IPS DF 6.9 (cell line): ENCODE measurements around the gene PTH2R.

Source experiments
- DNase-seq: peaks from one replicate; pipeline ENCODE4 v3.0.0-alpha.2; 2013; ENCODE audit warnings: low read depth, low spot score
- H3K27ac ChIP-seq: one replicate; pipeline ENCODE4 v1.5.1; 2013; ENCODE audit warnings: low read length, control low read depth
- H3K27me3 ChIP-seq: 2 replicates; pipeline ENCODE4 v1.6.1; 2013; ENCODE audit warnings: mild to moderate bottlenecking, low read length; ENCODE audit not compliant: control insufficient read depth, insufficient read depth
- H3K36me3 ChIP-seq: 2 replicates; pipeline ENCODE4 v1.6.1; 2013; ENCODE audit warnings: low read length; ENCODE audit not compliant: control insufficient read depth, insufficient read depth
- H3K4me1 ChIP-seq: 2 replicates; pipeline ENCODE4 v1.6.1; 2013; ENCODE audit warnings: low read length; ENCODE audit not compliant: control insufficient read depth, insufficient read depth
- H3K4me3 ChIP-seq: 2 replicates; pipeline ENCODE4 v1.5.1; 2013; ENCODE audit warnings: mild to moderate bottlenecking, low read length
- H3K9me3 ChIP-seq: 2 replicates; pipeline ENCODE4 v1.6.1; 2013; ENCODE audit warnings: low read length, inconsistent platforms; ENCODE audit not compliant: control insufficient read depth, insufficient read depth
- WGBS: extraction: QIAGEN DNeasy Blood & Tissue Kit; methylation state at CpG from one replicate; pipeline ENCODE4 v1.1.7; 2013; ENCODE audit warnings: mixed read lengths, missing lambda C conversion rate; ENCODE audit not compliant: insufficient read length, insufficient coverage; 5-methylcytosine and 5-hydroxymethylcytosine counted together

The PTH2R gene, protein sequence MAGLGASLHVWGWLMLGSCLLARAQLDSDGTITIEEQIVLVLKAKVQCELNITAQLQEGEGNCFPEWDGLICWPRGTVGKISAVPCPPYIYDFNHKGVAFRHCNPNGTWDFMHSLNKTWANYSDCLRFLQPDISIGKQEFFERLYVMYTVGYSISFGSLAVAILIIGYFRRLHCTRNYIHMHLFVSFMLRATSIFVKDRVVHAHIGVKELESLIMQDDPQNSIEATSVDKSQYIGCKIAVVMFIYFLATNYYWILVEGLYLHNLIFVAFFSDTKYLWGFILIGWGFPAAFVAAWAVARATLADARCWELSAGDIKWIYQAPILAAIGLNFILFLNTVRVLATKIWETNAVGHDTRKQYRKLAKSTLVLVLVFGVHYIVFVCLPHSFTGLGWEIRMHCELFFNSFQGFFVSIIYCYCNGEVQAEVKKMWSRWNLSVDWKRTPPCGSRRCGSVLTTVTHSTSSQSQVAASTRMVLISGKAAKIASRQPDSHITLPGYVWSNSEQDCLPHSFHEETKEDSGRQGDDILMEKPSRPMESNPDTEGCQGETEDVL

DNA sequence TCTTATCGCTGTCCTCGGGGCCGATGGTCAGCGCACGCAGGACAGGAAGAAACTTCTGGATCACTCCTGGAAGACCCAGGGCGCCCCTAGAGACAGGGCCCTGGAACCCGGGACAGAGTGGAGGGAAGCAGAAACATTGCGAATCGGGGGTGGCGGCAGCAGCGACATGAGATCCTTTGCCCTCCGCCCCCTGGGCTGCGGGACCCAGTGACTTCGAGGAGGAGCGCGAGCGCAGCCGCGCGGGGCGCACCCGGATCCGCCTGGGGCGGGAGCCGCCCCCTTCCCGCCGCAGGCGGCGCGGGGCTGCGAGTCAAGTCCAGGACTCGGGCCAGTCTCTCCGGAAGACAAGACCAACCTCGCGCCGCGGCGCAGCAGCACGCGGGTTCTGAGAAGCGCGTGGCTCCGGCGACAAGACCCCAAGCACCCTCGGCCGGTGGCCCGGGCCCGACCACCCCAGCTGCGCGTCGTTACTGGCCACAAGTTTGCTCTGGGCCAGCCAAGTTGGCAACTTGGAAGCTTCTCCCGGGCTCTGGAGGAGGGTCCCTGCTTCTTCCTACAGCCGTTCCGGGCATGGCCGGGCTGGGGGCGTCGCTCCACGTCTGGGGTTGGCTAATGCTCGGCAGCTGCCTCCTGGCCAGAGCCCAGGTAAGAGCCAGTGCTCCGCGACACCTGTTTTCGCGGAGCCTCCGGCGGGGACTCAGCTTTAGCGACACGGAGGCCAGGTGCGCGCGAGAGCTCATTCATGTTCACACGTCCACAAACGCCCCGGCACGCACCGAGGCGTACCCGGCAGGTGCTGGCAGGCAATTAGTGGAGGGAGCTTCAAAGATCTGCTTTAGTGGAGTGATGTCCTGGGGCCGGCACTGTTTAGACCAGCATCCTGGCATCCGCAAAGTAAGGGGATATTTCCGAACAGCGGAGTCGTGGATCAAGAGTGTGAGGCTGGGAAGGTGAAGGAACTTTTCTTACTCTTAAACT lies at the start of gene PTH2R:
Gene PTH2R (plus strand): TSS at position 319 of the 978 bp plus-strand sequence. CDS start 252 bp downstream, at position 571.
- no peaks in the 10 kb centered on the region for H3K4me1 ChIP-seq
- no peak within 1 kb of the TSS for H3K27ac ChIP-seq
- no peaks in the 10 kb centered on the region for H3K36me3 ChIP-seq
- WGBS: no CpG with 5 or more reads among the region's 82 CpGs
- peaks cover 16% of the 10 kb centered on the region; the same call in 1 of the 2 replicates for H3K27me3 ChIP-seq
- no peak for DNase-seq
- peak within 1 kb of the TSS; percentile 21; the same call in 1 of the 2 replicates for H3K4me3 ChIP-seq
- no peaks in the 10 kb centered on the region for H3K9me3 ChIP-seq

DNA sequence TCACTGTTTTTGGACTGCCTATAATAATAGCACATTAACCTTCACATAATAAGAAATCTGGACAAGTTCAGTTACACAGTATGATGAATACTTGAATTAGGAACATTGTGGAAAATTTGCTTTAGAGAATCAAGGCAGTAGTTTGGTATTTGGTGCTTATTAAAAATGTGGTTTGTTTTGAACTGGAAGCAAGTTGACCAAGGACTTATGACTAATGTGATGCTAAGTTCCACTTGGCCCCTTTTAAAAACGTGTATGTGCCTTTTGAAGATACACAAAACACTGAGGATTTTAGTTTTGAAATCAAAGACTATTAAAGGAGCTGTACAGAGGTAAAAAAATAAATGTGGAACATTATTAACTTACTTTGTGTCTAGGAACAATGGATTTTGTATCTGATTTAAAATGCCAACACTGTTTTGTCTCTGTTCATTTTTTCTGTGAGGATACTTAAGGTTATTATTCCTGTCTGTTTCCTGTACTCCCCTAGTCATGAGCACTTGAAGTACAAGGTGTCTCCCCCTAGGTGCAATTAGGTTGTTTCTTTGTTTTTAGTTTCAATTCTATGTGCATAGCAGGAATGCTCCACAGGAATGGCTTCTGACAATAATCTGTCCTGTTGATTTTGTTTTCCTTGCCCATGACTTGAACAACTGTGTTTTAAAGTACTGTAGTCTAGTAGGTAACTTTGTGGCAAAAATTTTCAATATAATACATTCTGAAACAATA lies 49.6 kb upstream of the PTH2R start:
- no peak for DNase-seq
- no CpG with 5 or more reads among the region's 1 CpG for WGBS
- H3K36me3 ChIP-seq: peaks cover 5% of the 10 kb centered on the region; the same call in 1 of the 2 replicates

DNA sequence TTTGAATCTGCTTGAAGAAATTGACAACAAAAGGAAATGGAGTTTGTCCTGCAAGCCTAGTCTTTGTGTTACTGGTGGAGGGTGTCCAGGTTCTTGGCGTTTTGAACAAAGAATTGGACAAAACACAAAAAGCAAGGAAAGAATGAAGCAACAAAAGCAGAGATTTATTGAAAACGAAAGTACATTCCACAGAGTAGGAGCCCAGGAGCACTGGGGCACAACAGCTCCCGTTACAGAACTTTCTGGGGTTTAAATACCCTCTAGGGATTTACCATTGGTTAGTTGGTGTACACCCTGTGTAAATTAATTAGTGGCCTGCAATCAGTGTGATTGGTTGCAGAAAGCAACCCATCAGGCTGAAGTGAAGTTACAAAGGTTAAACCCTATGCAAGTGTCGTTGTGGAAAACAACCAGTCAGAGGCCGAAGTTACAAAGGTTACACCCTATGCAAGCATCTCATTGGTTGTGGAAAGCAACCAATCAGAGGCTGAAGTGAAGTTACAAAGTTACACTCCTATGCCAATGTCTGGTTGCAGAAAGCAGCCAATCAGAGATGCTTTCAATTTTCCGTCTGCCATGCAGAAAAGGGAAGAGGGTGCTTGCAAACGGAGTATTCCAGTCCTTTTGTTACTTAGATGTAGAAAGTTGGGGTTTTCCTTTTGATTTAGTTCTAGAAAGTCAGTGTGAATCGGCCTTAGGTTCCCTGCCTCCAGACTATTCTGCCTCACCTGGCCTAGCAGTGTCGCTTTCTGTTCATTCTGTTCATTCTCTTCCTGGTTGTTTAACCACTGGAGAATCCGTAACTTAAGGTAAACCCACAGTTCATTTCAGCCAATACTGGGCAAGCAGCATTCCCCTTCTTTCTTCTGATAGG lies 47.6 kb upstream of the PTH2R start:
- no peak for DNase-seq
- no peaks in the 10 kb centered on the region for H3K9me3 ChIP-seq
- no peak overlapping the region for H3K4me3 ChIP-seq
- H3K27me3 ChIP-seq: no peaks in the 10 kb centered on the region
- no peak overlapping the region for H3K27ac ChIP-seq
- peaks cover 2% of the 10 kb centered on the region; the same call in 1 of the 2 replicates for H3K36me3 ChIP-seq
- no peaks in the 10 kb centered on the region for H3K4me1 ChIP-seq
- no CpG with 5 or more reads among the region's 10 CpGs for WGBS

More for the DNA sequence above, 49.6 kb upstream of the PTH2R start:
- no peak overlapping the region for H3K4me3 ChIP-seq
- H3K27me3 ChIP-seq: no peaks in the 10 kb centered on the region
- H3K4me1 ChIP-seq: no peaks in the 10 kb centered on the region
- H3K27ac ChIP-seq: no peak overlapping the region
- H3K9me3 ChIP-seq: no peaks in the 10 kb centered on the region

DNA sequence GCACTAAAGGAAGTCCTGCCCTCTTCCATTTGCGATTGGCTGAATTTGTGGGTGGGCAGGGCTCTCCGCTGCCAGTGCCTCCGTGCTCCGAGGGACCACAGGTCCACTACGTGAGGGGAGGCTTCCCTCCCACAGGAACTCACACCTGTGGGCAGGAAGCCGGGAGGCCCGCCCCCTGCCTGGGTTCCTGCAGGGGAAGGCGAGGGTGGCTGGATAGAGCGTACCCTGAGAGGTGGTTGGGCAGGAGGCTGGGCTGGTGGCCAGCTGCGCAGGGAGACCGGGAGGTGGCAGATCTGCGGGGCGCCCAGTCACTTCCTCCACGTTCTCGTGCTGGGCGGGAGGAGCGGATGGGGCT lies 47.0 kb upstream of the PTH2R start:
- no CpG with 5 or more reads among the region's 17 CpGs for WGBS
- Histone ChIP-seq H3K9me3 (no peaks in the 10 kb centered on the region), H3K4me1 (no peaks in the 10 kb centered on the region), H3K27me3 (no peaks in the 10 kb centered on the region), H3K36me3 (peaks cover 2% of the 10 kb centered on the region; the same call in 1 of the 2 replicates), H3K27ac (no peak overlapping the region), H3K4me3 (no peak overlapping the region)
- no peak for DNase-seq

DNA sequence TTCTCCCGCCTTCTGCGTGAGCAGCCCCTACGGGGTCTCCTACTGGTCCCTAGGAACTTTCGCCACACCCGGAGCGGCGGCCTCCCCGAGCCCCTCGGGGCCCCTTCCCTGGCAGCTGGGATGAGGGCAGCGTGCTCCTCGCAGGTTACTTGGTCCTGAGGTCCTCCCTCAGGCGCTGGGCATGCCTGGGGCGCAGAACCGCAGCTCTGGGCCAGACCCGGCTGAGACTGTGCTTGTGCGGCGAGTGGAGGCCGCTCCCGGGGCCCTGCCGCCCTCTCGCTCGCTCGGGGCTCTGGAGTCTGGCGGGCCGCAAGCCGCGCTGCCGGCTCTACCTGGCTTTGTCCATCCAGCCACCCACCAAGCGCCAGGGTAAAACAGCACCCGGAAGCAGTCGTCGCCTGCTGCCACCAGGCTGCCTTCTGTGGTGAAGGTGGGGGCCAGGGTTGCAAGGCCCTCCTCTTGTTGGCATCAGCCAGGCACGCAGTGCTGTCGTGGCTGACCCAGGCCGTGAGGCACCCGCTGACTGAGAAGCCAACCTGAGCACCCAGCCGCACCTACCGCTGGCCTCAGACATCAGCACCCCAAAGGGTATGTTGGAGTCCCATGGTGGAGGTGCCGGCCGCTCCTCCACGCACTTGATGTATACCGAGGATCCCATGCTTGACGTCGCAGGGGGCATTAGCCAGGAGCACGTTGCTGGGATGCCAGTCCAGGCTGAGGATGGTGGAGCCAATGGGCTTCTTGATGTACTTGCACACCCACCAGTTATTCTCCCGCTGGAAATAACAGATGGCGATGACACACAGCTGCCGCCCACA lies 46.1 kb upstream of the PTH2R start:
- DNase-seq: no peak
- no CpG with 5 or more reads among the region's 48 CpGs for WGBS
- Histone ChIP-seq H3K4me3 (no peak overlapping the region), H3K27ac (no peak overlapping the region), H3K36me3 (no peaks in the 10 kb centered on the region), H3K4me1 (no peaks in the 10 kb centered on the region), H3K9me3 (no peaks in the 10 kb centered on the region), H3K27me3 (no peaks in the 10 kb centered on the region)

DNA sequence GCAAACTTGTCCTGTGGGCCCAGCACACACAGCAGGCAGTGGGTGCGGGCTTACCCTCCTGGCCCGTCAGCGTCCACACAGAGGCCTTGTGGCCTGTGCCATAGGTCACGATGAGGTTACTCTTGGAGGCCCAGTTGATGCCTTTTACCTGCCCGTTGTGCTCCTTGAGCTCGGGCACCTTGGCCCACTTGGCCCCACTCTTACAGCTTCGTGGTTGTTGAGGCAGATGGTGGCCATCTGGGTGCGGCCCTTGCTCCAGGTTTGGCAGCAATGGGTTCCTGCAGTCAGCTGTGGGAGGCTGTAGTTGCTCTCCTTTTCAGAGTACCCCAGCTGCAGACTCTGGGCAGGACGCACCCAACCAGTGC lies 45.5 kb upstream of the PTH2R start:
- H3K4me3 ChIP-seq: no peak overlapping the region
- no peaks in the 10 kb centered on the region for H3K36me3 ChIP-seq
- no peak overlapping the region for H3K27ac ChIP-seq
- WGBS: no CpG with 5 or more reads among the region's 9 CpGs
- no peaks in the 10 kb centered on the region for H3K9me3 ChIP-seq
- no peaks in the 10 kb centered on the region for H3K4me1 ChIP-seq
- no peaks in the 10 kb centered on the region for H3K27me3 ChIP-seq
- no peak for DNase-seq

DNA sequence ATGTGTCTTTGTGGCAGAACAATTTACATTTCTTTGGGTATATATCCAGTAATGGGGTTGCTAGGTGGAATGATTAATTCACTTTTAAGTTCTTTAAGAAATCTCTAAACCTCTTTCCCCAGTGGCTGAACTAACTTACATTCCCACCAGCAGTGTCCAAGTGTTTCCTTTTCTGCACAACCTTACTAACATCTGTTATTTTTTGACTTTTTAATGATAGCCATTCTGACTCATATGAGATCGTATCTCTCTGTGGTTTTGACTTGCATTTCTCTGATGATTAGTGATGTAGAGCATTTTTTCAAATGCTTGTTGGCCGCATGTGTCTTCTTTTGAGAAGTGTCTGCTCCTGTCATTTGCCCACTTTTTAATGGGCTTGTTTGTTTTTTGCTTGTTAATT lies 43.1 kb upstream of the PTH2R start:
- no peaks in the 10 kb centered on the region for H3K27me3 ChIP-seq
- no CpG with 5 or more reads among the region's 2 CpGs for WGBS
- no peaks in the 10 kb centered on the region for H3K4me1 ChIP-seq
- no peaks in the 10 kb centered on the region for H3K9me3 ChIP-seq
- H3K36me3 ChIP-seq: no peaks in the 10 kb centered on the region
- no peak overlapping the region for H3K4me3 ChIP-seq
- no peak for DNase-seq
- no peak overlapping the region for H3K27ac ChIP-seq

DNA sequence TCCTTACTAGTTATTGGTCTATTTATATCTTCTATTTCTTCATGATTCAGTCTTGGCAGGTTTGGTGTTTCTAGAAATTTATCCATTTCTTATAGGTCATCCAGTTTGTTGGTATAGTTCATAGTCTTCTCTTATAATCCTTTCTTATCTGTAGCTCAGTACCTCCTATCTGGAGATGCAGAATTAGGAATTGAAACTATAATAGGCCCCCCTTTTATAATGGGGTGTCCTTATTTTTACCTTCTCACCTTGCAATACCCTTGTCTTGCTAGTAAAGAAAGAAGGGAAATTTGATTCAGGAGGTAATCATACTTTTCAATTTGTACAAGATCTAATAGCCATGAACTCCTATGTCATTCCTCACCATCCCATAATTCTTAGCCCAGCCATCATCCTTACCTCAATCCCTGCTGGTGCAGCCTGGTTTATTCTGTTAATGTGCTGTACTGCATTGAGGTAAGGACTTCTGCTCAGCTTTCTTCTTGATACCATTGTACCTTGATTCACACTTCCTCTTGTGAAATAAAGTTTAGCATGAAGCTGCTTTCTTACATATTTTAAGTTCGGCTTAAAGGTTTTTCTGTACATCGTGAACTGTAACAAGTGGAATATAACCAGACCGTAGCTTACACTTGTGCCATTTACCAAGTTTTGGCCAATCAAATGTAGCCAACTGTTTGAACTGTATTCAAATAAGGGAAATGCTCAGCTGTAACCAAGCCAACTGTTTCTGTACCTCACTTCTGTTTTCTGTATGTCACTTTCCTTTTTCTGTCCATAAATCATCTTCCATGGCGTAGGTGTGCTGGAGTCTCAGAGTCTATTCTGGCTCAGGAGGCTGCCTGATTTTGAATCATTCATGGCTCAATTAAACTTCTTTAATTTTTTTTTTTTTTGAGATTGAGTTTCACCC lies 40.1 kb upstream of the PTH2R start:
- Histone ChIP-seq H3K27ac (no peak overlapping the region), H3K36me3 (no peaks in the 10 kb centered on the region), H3K27me3 (no peaks in the 10 kb centered on the region), H3K9me3 (no peaks in the 10 kb centered on the region), H3K4me3 (no peak overlapping the region), H3K4me1 (no peaks in the 10 kb centered on the region)
- no peak for DNase-seq
- no CpG with 5 or more reads among the region's 4 CpGs for WGBS
